Vagina (tissue), 2 donors: ENCODE results near the gene RELT.

Source experiments
- POLR2A ChIP-seq, 2 donors: fragments of 450-650 bp; IDR thresholded peaks; one replicate each; pipeline ENCODE4 v1.6.1; 2017; ENCODE audit warnings: antibody characterized with exemption in 2 of 2, mild to moderate bottlenecking in 2 of 2, moderate library complexity in 2 of 2
- POLR2AphosphoS5 ChIP-seq, 2 donors: sonication (generic); formaldehyde crosslinking; IDR thresholded peaks; one replicate each; pipeline ENCODE4 v1.9.0; 2017; ENCODE audit warnings: antibody characterized with exemption in 2 of 2, mild to moderate bottlenecking in 2 of 2, low read depth in 1 of 2; ENCODE audit not compliant: insufficient read depth in 1 of 2
- TF ChIP-seq, protein P1 (sequence below), 3 experiments: fragments of 450-650 bp in 2 of 3; fragments of 200-600 bp in 1 of 3; sonication (generic) in 1 of 3; IDR thresholded peaks; one replicate each; pipeline ENCODE4 v1.5.1; 2017 to 2019; ENCODE audit warnings: antibody characterized with exemption in 3 of 3, mild to moderate bottlenecking in 2 of 3, moderate library complexity in 2 of 3

DNA sequence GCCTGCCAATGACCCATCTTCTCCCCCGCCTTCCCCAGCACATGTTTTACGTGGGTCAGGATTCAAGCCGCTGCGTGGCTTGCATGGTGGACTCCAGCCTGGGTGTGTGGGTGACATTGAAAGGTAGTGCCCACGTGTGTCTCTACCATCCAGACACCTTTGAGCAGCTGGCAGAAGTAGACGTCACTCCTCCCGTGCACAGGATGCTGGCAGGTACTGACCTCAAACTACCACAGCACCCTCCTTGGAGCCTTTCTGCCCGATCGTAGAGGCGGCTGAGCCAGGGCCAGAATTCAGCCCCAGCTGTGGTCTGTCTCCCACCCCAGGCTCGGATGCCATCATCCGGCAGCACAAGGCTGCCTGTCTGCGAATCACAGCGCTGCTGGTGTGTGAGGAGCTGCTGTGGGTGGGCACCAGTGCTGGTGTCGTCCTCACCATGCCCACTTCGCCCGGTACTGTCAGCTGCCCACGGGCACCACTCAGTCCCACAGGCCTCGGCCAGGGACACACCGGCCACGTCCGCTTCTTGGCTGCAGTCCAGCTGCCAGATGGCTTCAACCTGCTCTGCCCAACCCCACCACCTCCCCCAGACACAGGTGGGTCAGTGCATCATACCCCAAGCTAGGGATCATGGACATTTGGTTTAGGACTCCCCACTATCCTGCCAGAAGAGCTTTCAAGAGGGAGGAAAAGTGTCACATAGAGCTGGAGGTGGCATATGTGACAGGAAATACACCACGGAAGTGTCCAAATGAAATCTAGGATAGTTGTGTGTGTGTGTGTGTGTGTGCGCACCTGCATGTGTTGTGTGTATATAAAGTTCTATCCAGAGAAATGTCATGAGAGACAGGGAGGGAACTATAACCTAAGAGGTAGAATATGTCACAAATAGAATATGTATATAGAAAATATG is 10.6 kb upstream of the RELT start:
- TF ChIP-seq, protein P1, sequence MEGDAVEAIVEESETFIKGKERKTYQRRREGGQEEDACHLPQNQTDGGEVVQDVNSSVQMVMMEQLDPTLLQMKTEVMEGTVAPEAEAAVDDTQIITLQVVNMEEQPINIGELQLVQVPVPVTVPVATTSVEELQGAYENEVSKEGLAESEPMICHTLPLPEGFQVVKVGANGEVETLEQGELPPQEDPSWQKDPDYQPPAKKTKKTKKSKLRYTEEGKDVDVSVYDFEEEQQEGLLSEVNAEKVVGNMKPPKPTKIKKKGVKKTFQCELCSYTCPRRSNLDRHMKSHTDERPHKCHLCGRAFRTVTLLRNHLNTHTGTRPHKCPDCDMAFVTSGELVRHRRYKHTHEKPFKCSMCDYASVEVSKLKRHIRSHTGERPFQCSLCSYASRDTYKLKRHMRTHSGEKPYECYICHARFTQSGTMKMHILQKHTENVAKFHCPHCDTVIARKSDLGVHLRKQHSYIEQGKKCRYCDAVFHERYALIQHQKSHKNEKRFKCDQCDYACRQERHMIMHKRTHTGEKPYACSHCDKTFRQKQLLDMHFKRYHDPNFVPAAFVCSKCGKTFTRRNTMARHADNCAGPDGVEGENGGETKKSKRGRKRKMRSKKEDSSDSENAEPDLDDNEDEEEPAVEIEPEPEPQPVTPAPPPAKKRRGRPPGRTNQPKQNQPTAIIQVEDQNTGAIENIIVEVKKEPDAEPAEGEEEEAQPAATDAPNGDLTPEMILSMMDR (IDR thresholded peaks at IDR 0.05), result no peak
- TF ChIP-seq POLR2AphosphoS5 (IDR thresholded peaks at IDR 0.05; ENCODE audit: insufficient read depth in 1 of 2, low read depth in 1 of 2) (no peak), POLR2A (IDR thresholded peaks at IDR 0.05) (no peak)
